ENCODE measurements around the gene ZNF76.
"Not testable (repeated sequence)": the region's sequence is repeated elsewhere in the genome, so short reads cannot be mapped to it uniquely, and the experiment has no call there.

DNA sequence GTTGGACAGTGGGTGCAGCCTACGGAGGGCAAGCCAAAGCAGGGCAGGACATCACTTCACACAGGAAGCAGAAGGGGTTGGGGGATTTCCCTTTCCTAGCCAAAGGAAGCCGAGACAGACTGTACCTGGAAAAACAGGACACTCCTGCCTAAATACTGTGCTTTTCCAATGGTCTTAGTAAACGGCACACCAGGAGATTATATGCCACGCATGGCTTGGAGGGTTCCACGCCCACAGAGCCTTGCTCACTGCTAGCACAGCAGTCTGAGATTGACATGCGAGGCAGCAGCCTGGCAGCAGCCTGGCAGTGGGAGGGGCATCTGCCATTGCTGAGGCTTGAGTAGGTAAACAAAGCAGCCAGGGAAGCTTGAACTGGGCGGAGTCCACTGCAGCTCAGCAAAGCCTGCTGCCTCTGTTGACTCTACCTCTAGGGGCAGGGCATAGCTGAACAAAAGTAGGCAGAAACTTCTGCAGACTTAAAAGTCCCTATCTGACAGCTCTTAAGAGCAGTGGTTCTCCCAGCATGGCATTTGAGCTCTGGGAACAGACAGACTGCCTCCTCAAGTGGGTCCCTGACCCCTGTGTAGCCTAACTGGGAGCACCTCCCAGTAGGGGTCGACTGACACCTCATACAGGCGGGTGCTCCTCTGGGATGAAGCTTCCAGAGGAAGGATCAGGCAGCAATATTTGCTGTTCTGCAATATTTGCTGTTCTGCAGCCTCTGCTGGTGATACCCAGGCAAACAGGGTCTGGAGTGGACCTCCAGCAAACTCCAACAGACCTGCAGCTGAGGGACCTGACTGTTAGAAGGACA, 72.7 kb downstream of the ZNF76 start:
- TF ChIP-seq, protein P1, sequence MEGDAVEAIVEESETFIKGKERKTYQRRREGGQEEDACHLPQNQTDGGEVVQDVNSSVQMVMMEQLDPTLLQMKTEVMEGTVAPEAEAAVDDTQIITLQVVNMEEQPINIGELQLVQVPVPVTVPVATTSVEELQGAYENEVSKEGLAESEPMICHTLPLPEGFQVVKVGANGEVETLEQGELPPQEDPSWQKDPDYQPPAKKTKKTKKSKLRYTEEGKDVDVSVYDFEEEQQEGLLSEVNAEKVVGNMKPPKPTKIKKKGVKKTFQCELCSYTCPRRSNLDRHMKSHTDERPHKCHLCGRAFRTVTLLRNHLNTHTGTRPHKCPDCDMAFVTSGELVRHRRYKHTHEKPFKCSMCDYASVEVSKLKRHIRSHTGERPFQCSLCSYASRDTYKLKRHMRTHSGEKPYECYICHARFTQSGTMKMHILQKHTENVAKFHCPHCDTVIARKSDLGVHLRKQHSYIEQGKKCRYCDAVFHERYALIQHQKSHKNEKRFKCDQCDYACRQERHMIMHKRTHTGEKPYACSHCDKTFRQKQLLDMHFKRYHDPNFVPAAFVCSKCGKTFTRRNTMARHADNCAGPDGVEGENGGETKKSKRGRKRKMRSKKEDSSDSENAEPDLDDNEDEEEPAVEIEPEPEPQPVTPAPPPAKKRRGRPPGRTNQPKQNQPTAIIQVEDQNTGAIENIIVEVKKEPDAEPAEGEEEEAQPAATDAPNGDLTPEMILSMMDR (IDR thresholded peaks at IDR 0.05; ENCODE audit: low read depth, low read length) = not testable (repeated sequence)
- not testable (repeated sequence) for TF ChIP-seq EZH2phosphoT487 (IDR thresholded peaks at IDR 0.05; ENCODE audit: low read depth)

All from OCI-LY3 (cell line).